GM21360 (cell line): ENCODE data around the gene IRAK2.

ENCODE experiments used
- ATAC-seq: cut with Tn5 transposase; IDR thresholded peaks from one replicate; pipeline ENCODE4 v1.9.1; 2021; ENCODE audit warnings: mild to moderate bottlenecking, moderate library complexity; ENCODE audit not compliant: unreplicated experiment

IRAK2 gene

GRCh38 chr3:10279384-10280176, 114.9 kb downstream of the IRAK2 start:
- no peak for ATAC-seq

GRCh38 chr3:10280177-10280529, 115.4 kb downstream of the IRAK2 start:
- ATAC-seq, result no peak

GRCh38 chr3:10280571-10280970, 115.9 kb downstream of the IRAK2 start:
- no peak for ATAC-seq

GRCh38 chr3:10281951-10282350, 117.2 kb downstream of the IRAK2 start:
- no peak for ATAC-seq

- no peak for ATAC-seq
Measured at GRCh38 chr3:10283638-10284037, 118.9 kb downstream of the IRAK2 start.

- no peak for ATAC-seq
Measured at GRCh38 chr3:10284496-10284895, 119.8 kb downstream of the IRAK2 start.

GRCh38 chr3:10285272-10286132, 120.8 kb downstream of the IRAK2 start:
- no peak for ATAC-seq

- no peak for ATAC-seq
Measured at GRCh38 chr3:10286133-10286524, 121.4 kb downstream of the IRAK2 start.

- ATAC-seq, result no peak
Measured at GRCh38 chr3:10286596-10287295, 122.0 kb downstream of the IRAK2 start.

- no peak for ATAC-seq
Measured at GRCh38 chr3:10287936-10288574, 123.3 kb downstream of the IRAK2 start.

GRCh38 chr3:10288575-10288960, 123.8 kb downstream of the IRAK2 start:
- ATAC-seq, result no peak

GRCh38 chr3:10289077-10289476, 124.4 kb downstream of the IRAK2 start:
- no peak for ATAC-seq

GRCh38 chr3:10289787-10290355, 125.2 kb downstream of the IRAK2 start:
- ATAC-seq, result no peak

- ATAC-seq, result no peak
Measured at GRCh38 chr3:10290481-10291176, 125.9 kb downstream of the IRAK2 start.

GRCh38 chr3:10291641-10292040, 126.9 kb downstream of the IRAK2 start:
- ATAC-seq, result no peak

GRCh38 chr3:10292505-10293419, 128.0 kb downstream of the IRAK2 start, which contains the start of gene GHRL:
TSS of gene GHRL (minus strand) at chr3:10292947. CDS start at chr3:10290180, 2,767 bp downstream.
- ATAC-seq, result peak; percentile 68
